Kidney tubule cell (primary cell): ENCODE results near the gene KAZN.

Experiments
- DNase-seq: peaks from one replicate; pipeline ENCODE4 v3.0.0-alpha.2; 2018; ENCODE audit warnings: low spot score

KAZN gene

GRCh38 chr1:14715266-14715665, 116.8 kb downstream of the KAZN start:
- no peak for DNase-seq

- no peak for DNase-seq
These were observed 117.3 kb downstream of the KAZN start for GRCh38 chr1:14715802-14716201.

- no peak for DNase-seq
These were observed 118.0 kb downstream of the KAZN start for GRCh38 chr1:14716474-14716873.

DNA sequence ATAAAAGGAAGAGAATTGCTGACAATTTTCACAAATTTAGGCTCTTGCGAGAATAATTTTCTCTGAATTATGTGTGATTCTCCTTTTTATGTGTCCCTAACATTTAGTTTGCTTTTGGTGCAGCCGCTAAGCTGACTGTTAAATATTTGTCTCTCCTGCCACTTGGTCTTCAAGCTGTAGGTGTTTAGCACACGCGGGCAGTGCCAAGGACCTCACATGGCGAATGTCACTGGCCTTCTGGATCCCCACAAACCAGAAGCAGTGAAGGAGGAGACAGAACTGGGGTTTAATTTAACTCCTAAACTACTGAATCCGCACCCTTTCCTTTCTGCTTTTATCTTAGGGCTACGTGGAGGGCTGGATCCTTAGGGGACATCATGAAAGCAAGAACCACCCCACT, 120.0 kb downstream of the KAZN start:
- no peak for DNase-seq

DNA sequence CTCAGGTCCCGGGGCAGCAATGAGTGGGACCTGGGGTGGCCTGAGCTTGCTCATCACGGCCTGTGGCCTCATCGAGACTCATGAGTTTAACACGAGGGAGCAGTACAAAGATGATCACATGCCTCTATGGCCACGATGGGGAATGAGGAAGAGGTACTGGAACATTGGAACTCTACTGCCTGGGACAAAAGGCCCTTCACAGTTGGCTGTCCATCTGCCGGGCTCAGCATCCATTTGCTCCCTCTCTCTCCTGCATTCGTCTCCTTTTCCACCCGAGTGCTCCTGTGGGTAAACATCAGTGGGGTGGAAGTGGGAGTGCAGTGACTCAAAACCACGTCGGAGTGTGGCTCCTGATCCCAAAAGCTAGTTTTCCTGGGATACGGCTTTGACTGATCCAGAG, 124.9 kb downstream of the KAZN start:
- peak; percentile 69 for DNase-seq

GRCh38 chr1:14724246-14724645, 125.8 kb downstream of the KAZN start:
- peak; percentile 58 for DNase-seq

GRCh38 chr1:14724678-14725077, 126.2 kb downstream of the KAZN start:
- peak; percentile 53 for DNase-seq

DNA sequence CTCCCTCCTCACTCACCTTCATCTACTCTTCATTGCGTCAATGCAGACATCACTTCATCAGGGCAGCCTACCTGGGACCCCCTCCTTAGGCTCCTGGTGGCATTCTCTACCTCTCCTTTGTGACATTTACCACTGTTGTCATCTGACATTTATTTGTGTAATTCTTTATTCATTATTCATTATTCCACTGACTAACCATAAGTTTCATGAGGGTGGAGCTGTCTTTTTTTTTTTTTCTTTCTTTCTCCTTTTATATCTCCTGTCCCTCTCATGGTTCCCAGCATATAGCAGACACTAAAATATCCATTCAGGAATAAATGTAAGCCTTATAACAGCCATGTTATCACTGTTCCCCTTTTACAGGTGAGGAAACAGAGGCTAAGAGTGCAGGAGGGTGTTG, 126.8 kb downstream of the KAZN start:
- no peak for DNase-seq

DNA sequence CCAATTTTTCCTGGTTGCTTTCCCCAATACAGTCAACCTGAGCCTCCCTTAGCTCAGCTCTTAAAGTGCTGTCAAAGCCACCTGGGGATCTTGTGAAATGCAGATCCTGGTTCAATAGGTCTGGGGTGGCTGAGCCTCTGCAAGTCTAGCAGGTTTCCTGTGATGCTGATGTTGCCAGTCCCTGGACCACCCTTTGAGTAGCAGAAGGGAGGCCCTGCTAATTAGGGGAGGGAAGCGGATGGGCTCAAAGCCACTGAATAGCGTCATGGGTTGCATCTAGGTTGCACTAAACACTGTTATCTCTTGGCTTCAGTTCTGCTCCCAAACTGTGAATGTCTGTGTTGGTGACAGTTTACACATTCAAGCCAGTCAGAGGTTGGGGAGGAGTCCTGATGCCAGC, 127.2 kb downstream of the KAZN start:
- no peak for DNase-seq

GRCh38 chr1:14726606-14727005, 128.1 kb downstream of the KAZN start:
- no peak for DNase-seq

DNA sequence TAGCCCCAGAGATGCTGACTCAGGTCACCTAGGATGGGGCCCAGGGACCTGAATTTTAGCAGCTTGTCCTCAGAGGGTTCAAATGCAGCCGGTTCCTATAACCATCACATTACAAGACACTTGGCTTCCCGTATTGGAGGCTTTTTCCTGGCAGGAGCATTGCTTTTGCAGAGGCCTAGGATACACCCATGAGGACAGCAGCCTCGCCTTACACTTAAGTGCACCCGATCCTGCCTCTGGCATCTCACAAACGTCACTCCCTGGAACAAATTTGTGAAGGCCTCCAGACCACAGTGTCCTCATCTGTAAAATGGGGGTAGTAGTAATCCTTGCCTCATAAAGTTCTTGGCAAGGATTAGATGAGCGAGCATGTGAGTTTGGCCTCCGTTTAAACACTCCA, 130.0 kb downstream of the KAZN start:
- no peak for DNase-seq

DNA sequence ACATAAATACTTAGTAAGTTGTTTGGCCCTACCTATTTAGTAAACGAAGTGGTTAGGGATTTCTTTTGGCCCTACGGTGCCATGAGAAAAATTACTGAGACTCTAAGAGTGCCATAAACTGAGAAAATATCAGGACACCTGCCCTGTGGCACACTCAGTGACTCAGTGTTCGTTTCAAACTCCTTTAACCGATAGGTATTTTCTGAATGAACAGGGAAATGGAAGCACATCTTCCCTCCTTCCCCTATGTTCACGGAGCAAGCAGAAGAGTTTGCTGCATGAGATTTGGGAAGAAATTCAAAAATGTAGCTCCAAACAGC, 134.2 kb downstream of the KAZN start:
- peak; percentile 62 for DNase-seq

GRCh38 chr1:14733048-14733778, 134.7 kb downstream of the KAZN start:
- DNase-seq, result peak; percentile 70

GRCh38 chr1:14733779-14734140, 135.3 kb downstream of the KAZN start:
- no peak for DNase-seq

DNA sequence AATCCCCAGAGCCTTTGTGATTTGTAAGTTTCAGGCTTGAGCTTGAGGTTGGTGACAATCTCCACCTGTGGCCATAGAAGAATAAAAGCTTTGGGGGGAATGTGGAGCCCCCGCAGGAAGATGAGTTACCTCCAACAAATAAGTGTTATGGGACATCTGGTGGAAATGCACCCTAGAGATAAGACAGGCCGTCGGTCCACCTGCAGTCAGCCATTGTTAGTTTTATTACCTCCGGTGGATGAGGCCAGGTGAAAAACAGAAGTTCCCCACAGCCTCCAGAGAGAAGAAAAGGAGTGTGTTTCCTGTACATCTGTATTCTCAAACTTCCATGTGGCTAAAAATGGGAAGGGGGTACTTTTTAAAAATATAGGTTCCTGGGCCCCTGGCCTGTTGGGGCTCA, 137.4 kb downstream of the KAZN start:
- no peak for DNase-seq

DNA sequence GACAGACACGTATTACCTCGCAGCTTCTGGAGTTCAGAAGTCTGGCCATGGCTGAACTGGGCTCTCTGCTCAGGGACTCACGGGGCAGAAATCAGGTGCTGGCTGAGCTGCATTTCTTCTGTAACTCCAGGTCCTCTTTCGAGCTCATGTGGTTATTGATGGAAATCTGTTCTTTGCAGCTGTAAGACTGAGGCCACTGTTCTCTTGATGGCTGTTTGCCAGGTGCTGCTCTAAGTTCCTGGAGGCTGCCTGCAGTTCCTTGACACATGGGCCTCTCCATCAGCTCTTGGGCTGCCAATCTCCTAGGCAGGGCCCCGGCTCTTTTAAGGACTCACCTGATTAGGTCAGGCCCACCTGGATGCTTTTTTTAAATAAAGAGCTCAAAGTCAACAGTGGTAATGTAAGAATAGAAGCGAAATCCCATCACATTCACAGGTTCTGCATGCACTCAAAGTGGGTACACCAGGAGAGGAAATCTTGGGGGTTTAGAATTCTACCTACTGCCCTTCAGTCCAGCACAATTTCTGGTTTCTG, 139.1 kb downstream of the KAZN start:
- DNase-seq, result peak; percentile 13

DNA sequence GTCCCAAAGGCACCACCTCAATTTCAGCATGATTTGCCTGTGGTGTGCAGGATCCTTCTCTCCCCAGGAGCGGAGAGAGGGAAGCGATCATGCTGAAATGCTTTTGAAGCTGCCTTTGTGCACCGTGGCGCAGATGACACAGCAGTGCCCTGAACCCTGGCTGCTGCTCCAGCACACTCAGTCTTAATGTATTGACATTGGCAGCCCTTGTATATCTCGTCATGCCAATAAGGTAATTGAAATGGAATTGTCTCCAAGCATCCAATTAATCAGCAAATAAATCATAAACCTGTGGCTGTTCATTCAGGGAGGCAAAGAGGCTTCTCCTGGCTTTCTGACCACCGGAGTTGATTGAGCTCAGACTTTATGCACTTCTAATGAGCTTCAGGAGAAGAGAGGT, 139.8 kb downstream of the KAZN start:
- DNase-seq, result peak; percentile 83

GRCh38 chr1:14738647-14739046, 140.2 kb downstream of the KAZN start:
- no peak for DNase-seq

DNA sequence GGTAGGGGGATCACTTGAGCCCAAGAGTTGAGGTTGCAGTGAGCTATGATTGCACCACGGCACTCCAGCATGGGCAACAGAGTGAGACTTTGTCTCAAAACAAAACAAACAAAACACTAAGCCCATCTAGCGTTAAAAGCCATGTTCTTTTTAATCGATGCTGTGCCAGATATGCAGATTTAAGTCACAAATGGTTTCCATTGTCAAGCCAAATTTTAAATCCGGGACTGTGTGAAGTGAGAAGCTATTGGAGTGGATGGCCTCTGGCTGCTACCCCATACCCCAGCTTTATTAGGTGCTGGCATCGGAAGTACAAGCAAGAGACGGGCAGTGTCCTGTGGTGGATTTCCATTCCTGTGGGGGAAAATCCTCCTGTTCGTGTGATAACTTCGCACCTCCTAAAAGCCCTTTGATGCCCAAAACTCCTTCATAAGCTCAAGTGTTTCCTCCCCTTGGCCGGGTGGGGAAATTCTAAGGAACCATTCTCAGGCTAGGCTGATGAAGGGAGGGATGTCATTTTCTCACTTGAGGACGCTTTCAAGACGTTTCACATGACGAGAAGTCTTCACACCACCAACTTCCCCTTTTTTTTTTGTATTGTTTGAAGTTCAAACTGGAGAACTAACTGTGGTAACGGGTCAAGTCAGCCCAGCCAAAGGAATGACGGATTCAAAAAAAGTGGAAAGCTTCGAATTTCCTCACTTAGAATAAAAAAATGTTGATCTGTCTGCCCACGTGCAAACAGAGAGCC, 140.8 kb downstream of the KAZN start:
- DNase-seq, result no peak

GRCh38 chr1:14740016-14740415, 141.5 kb downstream of the KAZN start:
- no peak for DNase-seq

- DNase-seq, result no peak
These were observed 142.6 kb downstream of the KAZN start for GRCh38 chr1:14741082-14741481.

- DNase-seq, result no peak
These were observed 143.0 kb downstream of the KAZN start for GRCh38 chr1:14741532-14741931.

DNA sequence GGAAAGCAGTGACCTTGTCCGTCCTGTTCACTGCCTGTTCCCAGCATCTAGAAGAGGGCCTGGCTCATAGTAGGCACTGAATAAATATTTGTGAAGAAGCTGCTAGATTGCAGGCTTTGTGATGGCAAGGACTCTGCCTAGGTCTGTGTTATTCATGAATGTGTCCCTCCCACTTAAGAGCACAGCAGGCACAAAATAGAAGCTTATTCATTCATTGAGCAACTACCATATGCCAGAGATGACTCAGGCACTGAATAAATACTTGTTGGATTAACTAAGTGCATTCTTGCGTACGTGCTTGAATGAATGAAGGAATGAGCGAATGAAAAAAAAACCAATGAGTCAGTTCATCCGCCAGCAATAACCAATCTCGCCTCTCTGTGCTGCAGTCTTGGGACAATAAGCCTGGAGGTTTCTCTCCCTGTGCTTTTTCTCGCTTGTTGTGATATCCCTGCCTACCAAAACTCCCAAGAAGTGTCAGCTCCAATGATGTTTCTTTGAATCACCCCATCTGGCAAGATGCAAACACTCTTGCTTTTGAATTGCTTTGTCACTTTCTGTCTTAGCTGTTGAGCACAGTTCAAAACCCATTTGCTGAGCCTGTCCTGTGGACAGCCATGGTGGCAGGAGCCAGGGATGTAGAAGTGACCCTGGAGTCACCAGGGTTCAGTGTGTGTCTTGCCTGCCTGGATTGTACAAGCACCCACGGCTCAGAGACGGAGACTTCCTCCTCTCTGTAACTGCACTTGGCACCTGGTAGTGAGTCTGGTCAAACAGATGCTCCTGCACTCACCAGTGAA, 143.9 kb downstream of the KAZN start:
- peak; percentile 98 for DNase-seq
